OCI-LY3 (cell line): ENCODE data around the gene AOC3.

Source experiments
- EZH2phosphoT487 ChIP-seq: fragments of 200-600 bp; shearing (Covaris generic); IDR thresholded peaks from 2 replicates; pipeline ENCODE4 v1.6.1; 2018; ENCODE audit warnings: antibody characterized with exemption, mixed run types, low read depth
- TF ChIP-seq, protein P1 (sequence below): fragments of 200-600, 300-600 bp; sonication (generic); IDR thresholded peaks from 2 replicates; pipeline ENCODE4 v1.5.1; 2014; ENCODE audit warnings: antibody characterized with exemption, low read length, low read depth

DNA sequence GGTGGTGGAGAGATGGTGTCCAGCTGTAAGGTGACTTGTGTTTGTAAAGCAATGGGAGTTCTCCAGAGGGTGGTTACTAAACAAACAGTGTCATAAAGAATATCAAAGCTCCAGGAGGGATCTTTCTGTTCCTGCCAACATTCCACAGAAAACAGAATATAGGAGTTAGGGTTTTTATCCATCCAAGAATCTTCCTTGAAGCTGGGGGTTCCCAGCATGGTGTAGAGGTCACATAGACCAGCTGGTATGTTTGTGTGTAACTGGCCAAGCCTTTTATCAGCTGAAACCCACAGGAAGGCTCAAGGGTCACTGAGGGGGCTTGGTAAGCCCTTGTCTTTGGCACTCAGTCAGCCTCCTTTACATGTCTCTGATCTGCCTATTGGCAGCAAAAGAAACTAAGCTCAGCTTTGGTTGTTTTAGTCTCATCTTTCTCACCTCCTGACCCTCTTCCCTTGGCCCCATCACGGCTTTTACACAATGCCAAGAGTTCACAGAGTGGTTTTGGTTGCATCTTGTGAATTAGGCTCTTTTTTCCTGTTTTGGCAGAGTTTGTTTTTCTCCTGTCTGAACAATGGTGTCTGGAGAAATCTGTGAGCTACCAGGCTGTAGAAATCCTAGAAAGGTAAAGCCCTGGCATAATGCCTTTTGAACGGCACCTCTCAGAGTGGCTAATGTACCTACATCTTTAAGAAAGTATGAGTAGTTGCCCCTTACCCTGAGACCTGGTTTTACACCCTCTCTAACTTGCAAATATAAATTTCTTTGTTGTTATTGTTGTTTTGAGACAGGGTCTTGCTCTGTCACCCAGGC lies 47.7 kb upstream of the AOC3 start:
- TF ChIP-seq, protein P1, sequence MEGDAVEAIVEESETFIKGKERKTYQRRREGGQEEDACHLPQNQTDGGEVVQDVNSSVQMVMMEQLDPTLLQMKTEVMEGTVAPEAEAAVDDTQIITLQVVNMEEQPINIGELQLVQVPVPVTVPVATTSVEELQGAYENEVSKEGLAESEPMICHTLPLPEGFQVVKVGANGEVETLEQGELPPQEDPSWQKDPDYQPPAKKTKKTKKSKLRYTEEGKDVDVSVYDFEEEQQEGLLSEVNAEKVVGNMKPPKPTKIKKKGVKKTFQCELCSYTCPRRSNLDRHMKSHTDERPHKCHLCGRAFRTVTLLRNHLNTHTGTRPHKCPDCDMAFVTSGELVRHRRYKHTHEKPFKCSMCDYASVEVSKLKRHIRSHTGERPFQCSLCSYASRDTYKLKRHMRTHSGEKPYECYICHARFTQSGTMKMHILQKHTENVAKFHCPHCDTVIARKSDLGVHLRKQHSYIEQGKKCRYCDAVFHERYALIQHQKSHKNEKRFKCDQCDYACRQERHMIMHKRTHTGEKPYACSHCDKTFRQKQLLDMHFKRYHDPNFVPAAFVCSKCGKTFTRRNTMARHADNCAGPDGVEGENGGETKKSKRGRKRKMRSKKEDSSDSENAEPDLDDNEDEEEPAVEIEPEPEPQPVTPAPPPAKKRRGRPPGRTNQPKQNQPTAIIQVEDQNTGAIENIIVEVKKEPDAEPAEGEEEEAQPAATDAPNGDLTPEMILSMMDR, result no peak
- TF ChIP-seq EZH2phosphoT487, result no peak
